Neural crest cell (in vitro differentiated cells): ENCODE data around the gene DOC2A. TPM values are rescaled to one million over a fixed set of nuclear protein-coding genes. Genes with fewer than 3 reads are reported as not detected.
A peak's percentile ranks its signal among the peaks of the same experiment; 100 is the strongest.
"Not testable (repeated sequence)": the region's sequence is repeated elsewhere in the genome, so short reads cannot be mapped to it uniquely, and the experiment has no call there.

ENCODE experiments used
- DNase-seq: peaks from one replicate; pipeline ENCODE4 v3.0.0; 2021; ENCODE audit warnings: low read depth, mixed read lengths, low spot score
- H3K27ac Mint-ChIP-seq: one replicate; pipeline ENCODE4 v1.8.0; 2021; ENCODE audit warnings: mild to moderate bottlenecking, mixed read lengths; ENCODE audit not compliant: unreplicated experiment
- H3K27me3 Mint-ChIP-seq: 2 replicates; pipeline ENCODE4 v1.8.0; 2021; ENCODE audit warnings: low read depth, mild to moderate bottlenecking, mixed read lengths
- H3K36me3 Mint-ChIP-seq: 2 replicates; pipeline ENCODE4 v1.8.0; 2021; ENCODE audit warnings: low read depth, mild to moderate bottlenecking, mixed read lengths
- H3K4me1 Mint-ChIP-seq: 2 replicates; pipeline ENCODE4 v1.8.0; 2021; ENCODE audit warnings: mixed read lengths
- H3K4me3 Mint-ChIP-seq: one replicate; pipeline ENCODE4 v1.8.0; 2021; ENCODE audit warnings: mild to moderate bottlenecking, mixed read lengths
- H3K9me3 Mint-ChIP-seq: 2 replicates; pipeline ENCODE4 v1.8.0; 2021; ENCODE audit warnings: mixed read lengths
- total RNA-seq: library from RNA; stranded (reverse); gene quantifications from 2 replicates; pipeline ENCODE4 v1.2.1, GENCODE V29; 2021
- TF ChIP-seq, protein P1 (sequence below): fragments of 200-600 bp; sonication (generic); conservative IDR thresholded peaks from 2 replicates; pipeline ENCODE4 v1.5.0; 2021; ENCODE audit warnings: antibody characterized with exemption, mild to moderate bottlenecking

Gene DOC2A
- total RNA-seq, 1 donor from 2014 or later = 5.7 TPM

DNA sequence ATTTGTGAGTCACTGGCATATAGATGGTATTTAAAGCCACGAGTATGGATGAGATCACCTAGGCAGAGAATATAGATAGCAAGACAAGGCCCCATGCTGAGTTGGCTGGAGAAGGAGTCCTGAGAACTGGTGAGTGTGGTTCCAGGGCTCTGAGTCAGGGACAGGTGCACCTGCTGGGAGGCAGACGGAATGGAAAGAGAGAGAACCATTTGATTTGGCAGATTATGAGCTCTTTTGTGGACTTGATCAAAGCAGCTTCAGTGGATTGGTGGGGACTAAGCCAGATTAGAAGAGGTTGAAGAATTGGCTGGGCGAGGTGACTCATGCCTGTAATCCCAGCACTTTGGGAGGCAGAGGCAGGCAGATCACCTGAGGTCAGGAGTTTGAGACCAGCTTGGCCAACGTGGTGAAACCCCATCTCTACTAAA is 7.9 kb upstream of the DOC2A start:
- Mint-ChIP-seq H3K36me3 (no peaks in the 10 kb centered on the region), H3K4me3 (peak overlapping the region; percentile 56), H3K9me3 (no peaks in the 10 kb centered on the region), H3K27me3 (peaks cover 4% of the 10 kb centered on the region), H3K4me1 (peaks cover 5% of the 10 kb centered on the region), H3K27ac (no peak overlapping the region)
- no peak for DNase-seq
- TF ChIP-seq, protein P1, sequence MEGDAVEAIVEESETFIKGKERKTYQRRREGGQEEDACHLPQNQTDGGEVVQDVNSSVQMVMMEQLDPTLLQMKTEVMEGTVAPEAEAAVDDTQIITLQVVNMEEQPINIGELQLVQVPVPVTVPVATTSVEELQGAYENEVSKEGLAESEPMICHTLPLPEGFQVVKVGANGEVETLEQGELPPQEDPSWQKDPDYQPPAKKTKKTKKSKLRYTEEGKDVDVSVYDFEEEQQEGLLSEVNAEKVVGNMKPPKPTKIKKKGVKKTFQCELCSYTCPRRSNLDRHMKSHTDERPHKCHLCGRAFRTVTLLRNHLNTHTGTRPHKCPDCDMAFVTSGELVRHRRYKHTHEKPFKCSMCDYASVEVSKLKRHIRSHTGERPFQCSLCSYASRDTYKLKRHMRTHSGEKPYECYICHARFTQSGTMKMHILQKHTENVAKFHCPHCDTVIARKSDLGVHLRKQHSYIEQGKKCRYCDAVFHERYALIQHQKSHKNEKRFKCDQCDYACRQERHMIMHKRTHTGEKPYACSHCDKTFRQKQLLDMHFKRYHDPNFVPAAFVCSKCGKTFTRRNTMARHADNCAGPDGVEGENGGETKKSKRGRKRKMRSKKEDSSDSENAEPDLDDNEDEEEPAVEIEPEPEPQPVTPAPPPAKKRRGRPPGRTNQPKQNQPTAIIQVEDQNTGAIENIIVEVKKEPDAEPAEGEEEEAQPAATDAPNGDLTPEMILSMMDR = no peak

DNA sequence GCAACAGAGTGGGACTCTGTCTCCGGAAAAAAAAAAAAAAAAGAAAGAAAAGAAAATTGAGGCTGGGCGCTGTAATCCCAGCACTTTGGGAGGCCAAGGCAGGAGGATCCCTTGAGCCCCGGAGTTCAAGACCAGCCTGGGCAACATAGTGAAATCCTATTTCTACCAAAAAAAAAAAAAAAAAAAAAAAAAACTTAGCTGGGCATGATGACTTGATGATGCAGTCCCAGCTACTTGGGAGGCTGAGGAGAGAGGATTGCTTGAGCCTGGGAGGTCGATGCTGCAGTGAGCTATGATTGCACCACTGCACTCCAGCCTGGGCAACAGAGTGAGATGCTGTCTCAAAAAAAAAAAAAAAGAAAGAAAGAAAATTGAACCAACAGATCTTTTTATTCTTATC is 7.1 kb upstream of the DOC2A start:
- H3K4me3 Mint-ChIP-seq, H3K27ac Mint-ChIP-seq, DNase-seq, H3K9me3 Mint-ChIP-seq, H3K36me3 Mint-ChIP-seq, H3K27me3 Mint-ChIP-seq, H3K4me1 Mint-ChIP-seq: not testable (repeated sequence)

DNA sequence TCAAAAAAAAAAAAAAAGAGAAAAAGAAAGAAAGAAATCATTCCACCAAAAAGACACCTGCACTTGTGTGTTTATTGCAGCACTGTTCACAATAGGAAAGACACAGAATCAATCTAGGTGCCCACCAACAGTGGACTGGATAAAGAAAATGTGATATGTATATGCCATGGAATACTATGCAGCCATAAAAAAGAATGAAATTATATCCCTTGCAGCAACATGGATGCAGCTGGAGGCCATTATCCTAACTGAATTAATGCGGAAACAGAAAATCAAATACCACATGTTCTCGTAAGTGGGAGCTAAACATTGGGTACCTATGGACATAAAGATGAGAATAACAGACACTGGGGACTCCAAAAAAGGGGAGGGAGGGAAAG is 6.4 kb upstream of the DOC2A start:
- H3K36me3 Mint-ChIP-seq = no peaks in the 10 kb centered on the region

DNA sequence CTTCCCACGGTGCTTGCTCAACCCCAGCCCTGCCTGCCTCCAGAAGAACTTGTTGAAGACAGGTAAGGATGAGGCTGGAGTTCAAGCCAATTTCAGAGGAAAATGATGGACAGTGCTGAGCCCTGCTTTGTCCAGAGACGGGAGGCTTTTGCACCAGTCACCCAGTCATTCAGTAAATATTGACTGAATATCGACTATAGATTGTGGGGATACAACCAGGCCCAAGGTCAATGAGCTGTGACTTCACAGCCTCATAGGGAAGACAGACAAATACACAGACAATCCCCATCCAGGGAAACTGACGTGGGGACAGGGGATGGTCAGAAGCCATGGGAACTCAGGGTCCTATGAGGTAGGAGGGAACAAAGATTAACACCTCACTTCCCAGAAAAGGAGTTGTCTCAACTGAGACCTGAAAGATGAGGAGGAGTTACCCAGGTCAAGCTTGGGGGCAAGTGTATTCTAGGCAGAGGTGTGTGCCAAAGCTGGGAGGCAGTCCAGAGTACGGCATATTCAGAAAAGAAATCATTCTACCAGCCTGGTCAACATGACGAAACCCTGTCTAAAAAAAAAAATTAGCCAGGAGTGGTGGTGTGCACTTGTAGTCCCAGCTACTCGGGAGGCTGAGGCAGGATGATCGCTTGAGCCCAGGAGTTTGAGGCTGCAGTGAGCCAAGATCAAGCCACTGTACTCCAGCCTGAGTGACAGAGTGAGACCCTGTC is 5.9 kb upstream of the DOC2A start:
- Mint-ChIP-seq H3K9me3 (no peaks in the 10 kb centered on the region), H3K27ac (no peak overlapping the region), H3K4me3 (no peak overlapping the region)

More for the DNA sequence above, 6.4 kb upstream of the DOC2A start:
- no peak overlapping the region for H3K4me3 Mint-ChIP-seq
- TF ChIP-seq, protein P1 = no peak
- H3K27me3 Mint-ChIP-seq = peaks cover 8% of the 10 kb centered on the region
- no peak for DNase-seq
- H3K9me3 Mint-ChIP-seq = no peaks in the 10 kb centered on the region
- H3K27ac Mint-ChIP-seq = no peak overlapping the region
- H3K4me1 Mint-ChIP-seq = peaks cover 5% of the 10 kb centered on the region

DNA sequence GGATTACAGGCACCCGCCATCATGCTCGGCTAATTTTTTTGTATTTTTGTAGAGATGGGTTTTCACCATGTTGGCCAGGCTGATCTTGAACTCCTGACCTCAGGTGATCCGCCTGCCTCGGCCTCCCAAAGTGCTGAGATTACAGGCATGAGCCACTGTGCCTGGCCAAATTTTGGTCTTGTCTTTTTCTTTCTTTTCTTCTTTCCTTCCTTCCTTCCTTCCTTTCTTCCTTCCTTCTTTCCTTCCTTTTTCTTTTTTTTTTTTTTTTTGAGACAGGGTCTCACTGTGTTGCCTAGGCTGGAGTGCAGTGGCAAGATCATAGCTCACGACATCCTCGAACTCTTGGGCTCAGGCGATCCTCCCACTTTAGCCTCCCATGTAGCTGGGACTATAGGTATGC is 4.6 kb upstream of the DOC2A start:
- not testable (repeated sequence) for H3K36me3 Mint-ChIP-seq, DNase-seq, H3K9me3 Mint-ChIP-seq, H3K4me1 Mint-ChIP-seq, H3K27ac Mint-ChIP-seq
- Mint-ChIP-seq H3K27me3 (peaks cover 17% of the 10 kb centered on the region), H3K4me3 (peak overlapping the region; percentile 44)

More for the DNA sequence above, 5.9 kb upstream of the DOC2A start:
- TF ChIP-seq, protein P1 = no peak
- H3K4me1 Mint-ChIP-seq = peaks cover 9% of the 10 kb centered on the region
- H3K27me3 Mint-ChIP-seq = peaks cover 13% of the 10 kb centered on the region
- no peaks in the 10 kb centered on the region for H3K36me3 Mint-ChIP-seq
- no peak for DNase-seq

DNA sequence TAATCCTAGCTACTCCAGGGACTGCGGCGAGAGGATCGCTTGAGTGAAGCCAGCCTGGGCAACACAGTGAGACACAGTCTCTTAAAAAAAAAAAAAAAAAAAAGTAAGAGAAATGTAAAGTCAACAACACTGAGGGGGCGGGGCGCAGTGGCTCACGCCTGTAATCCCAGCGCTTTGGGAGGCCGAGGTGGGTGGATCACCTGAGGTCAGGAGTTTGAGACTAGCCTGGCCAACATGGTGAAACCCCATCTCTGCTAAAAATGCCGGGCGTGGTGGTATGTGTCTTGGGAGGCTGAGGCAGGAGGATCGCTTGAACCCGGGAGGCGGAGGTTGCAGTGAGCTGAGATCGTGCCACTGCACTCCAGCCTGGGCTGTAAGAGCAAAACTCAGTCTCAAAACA is 1.8 kb upstream of the DOC2A start:
- not testable (repeated sequence) for H3K27ac Mint-ChIP-seq, H3K9me3 Mint-ChIP-seq, DNase-seq, H3K4me1 Mint-ChIP-seq, H3K36me3 Mint-ChIP-seq
- Mint-ChIP-seq H3K27me3 (peaks cover 22% of the 10 kb centered on the region), H3K4me3 (peak overlapping the region; percentile 87)

DNA sequence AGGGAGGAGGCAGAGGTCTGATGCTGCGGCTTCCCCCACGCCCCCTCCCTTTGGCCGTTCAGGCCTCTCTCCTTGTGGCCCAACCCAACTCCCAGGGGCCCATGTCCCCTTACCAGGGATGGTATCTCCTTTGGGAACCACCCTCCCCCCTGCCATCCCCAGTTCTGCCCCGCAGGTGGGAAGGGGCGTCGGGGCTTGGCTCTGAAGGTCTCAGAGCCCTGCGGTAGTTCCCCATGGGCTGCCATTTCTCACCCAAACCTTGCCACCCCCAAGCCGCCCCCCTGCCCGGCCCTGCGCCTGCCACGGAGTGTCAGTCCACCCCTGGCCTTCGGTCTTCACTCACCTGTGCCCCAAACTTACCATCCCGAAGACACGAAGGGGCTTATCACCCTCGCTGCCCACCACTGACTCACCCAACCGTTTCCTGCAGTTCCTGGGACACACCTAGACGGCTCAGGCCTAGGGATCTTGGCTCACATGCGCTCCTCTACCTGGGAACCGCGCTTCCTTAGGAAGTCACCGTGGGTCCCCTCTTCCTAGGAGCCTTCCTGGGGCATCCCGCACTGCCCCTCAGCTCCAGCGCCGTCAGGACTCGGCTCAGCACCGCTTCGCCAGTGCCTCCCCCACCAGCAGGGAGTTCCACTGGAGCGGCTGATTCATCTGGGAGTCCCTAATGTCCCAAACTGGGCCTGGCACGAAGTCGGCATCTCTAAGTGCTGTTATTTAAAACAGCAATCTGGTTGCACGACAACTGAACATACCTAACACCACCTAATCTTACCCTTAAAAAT is 1.1 kb upstream of the DOC2A start:
- H3K27me3 Mint-ChIP-seq = peaks cover 22% of the 10 kb centered on the region
- H3K36me3 Mint-ChIP-seq = no peaks in the 10 kb centered on the region
- TF ChIP-seq, protein P1 = no peak
- DNase-seq = no peak
- H3K4me3 Mint-ChIP-seq = peak overlapping the region; percentile 87
- peak overlapping the region; percentile 64 for H3K27ac Mint-ChIP-seq
- H3K9me3 Mint-ChIP-seq = no peaks in the 10 kb centered on the region
- H3K4me1 Mint-ChIP-seq = peaks cover 5% of the 10 kb centered on the region
